Superior temporal gyrus (tissue), 1 donor: Measurements from ENCODE around the gene TMUB1.

Experiments
- DNase-seq: peaks from one replicate; pipeline ENCODE4 v3.0.0-alpha.2; 2016; ENCODE audit errors: extremely low spot score

The TMUB1 gene

DNA sequence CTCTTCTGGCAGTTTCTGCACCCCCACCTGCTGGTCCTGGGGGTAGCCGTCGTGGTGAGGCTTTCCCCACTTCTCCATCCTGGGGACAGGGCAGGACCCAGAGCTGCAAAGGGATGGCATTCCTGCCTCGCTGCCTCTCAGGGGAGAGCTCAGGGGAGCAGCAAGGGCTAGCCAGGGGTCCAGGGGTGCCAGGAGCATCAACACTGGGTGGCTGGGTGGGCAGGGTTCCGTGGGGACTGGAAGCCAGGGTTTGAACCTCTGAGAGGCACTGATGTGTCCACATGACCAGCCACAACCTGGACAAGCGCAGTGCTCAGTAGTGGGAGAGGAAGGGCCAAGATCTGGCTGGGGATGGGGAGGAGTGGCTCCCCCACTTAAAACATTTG lies 49.4 kb downstream of the TMUB1 start:
- no peak for DNase-seq

DNA sequence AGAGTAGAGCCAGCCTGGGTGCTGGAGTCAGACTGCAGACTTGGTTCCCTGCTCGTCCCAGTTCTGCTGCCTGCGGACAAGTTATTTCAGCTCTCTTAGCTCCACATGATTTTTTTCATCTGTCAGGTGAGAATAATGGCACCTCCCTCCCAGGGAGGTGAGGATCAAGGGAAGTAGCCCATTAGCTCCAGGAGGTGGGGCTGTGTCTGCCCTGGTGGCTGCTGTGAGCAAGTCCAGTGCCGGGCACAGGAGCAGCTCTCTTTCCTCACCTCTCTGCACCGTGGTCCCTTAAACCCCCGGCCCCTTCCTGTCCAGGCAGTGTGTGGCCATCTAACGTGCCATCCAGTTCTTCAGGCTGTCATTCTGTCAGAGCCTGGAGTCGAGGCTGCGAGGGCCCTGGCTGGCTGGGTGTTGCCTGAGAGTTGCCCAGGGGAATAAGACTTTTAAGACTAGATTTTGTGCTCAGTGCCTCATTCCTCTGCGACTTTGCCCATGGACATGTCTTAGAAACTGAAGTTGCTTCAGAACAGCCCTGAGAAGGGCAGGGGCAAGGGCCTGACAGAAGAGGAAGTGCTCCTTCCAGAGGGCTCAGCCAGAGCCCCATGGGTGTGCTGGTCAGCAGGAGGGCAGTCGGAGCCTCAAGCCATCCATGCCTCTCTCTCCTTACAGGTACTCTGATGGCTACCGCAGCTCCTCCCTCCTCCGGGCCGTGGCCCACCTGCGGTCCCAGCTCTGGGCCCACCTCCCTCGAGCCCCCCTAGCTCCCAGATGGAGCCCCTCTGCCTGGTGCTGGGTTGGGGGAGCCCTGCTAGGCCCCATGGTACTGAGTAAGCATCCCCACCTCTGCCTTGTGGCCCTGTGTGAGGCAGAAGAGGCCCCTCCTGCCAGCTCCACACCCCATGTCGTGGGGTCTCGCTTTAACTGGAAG lies 50.1 kb downstream of the TMUB1 start:
- no peak for DNase-seq
